OCI-LY7 (cell line): ENCODE data around the gene CRYGN. TPM values are rescaled to one million over a fixed set of nuclear protein-coding genes. Genes with fewer than 3 reads are reported as not detected.

ENCODE experiments used
- BruUV-seq: library from RNA; stranded (reverse); fragments of 400-500 nt; replicated peaks from 2 replicates; lab custom pipeline; 2021; lab: Mats Ljungman, UMichigan
- CTCF ChIA-PET: fragments of 300-600 bp; sonication (Branson Sonifier 250); formaldehyde crosslinking; loops from one replicate; lab custom pipeline; 2022; ENCODE audit warnings: antibody characterized with exemption; ENCODE audit not compliant: unreplicated experiment; lab: Charles Lee
- POLR2A ChIA-PET: fragments of 300-600 bp; sonication (Branson Sonifier 250); formaldehyde crosslinking; loops from one replicate; lab custom pipeline; 2022; ENCODE audit warnings: antibody characterized with exemption; lab: Charles Lee
- DNase-seq: peaks from one replicate; pipeline ENCODE4 v3.0.0-alpha.2; 2015; ENCODE audit warnings: low spot score
- H2AFZ ChIP-seq: fragments of 200-600 bp; sonication (generic), shearing (Covaris generic); 2 replicates; pipeline ENCODE4 v1.6.1; 2014; ENCODE audit warnings: mild to moderate bottlenecking, antibody characterized with exemption, low read length, moderate library complexity
- H3K27ac ChIP-seq: fragments of 200-600 bp; sonication (generic); 2 replicates; pipeline ENCODE4 v1.5.1; 2014; ENCODE audit warnings: mixed run types, low read depth, mild to moderate bottlenecking, moderate library complexity, low read length, inconsistent platforms; ENCODE audit not compliant: poor library complexity, severe bottlenecking
- H3K36me3 ChIP-seq: fragments of 200-600 bp; sonication (generic); 2 replicates; pipeline ENCODE4 v1.6.1; 2014; ENCODE audit warnings: mild to moderate bottlenecking, antibody characterized with exemption, low read length, moderate library complexity, mixed read lengths; ENCODE audit not compliant: insufficient read depth
- H3K4me1 ChIP-seq: fragments of 200-600 bp; sonication (generic); 2 replicates; pipeline ENCODE4 v1.5.1; 2014; ENCODE audit warnings: mild to moderate bottlenecking, low read length; ENCODE audit not compliant: insufficient read depth, poor library complexity, severe bottlenecking
- H3K4me2 ChIP-seq: fragments of 200-600 bp; sonication (generic); 2 replicates; pipeline ENCODE4 v1.6.1; 2014; ENCODE audit warnings: mild to moderate bottlenecking, low read length
- H3K4me3 ChIP-seq: fragments of 200-600 bp; sonication (generic); 2 replicates; pipeline ENCODE4 v1.5.1; 2014; ENCODE audit warnings: mild to moderate bottlenecking, low read depth, low read length; ENCODE audit not compliant: poor library complexity, severe bottlenecking
- H3K79me2 ChIP-seq: fragments of 200-600 bp; sonication (generic); 2 replicates; pipeline ENCODE4 v1.6.1; 2016; ENCODE audit warnings: low read depth, mild to moderate bottlenecking, low read length, moderate library complexity, mixed read lengths; ENCODE audit not compliant: insufficient read depth
- H3K9me2 ChIP-seq: fragments of 200-600 bp; sonication (generic); 2 replicates; pipeline ENCODE4 v1.6.1; 2016; ENCODE audit warnings: mild to moderate bottlenecking, low read length, mixed read lengths; ENCODE audit not compliant: insufficient read depth
- H3K9me3 ChIP-seq: fragments of 200-600 bp; sonication (generic); 2 replicates; pipeline ENCODE4 v1.6.1; 2014; ENCODE audit warnings: mild to moderate bottlenecking, mixed run types, low read length, mixed read lengths
- H4K20me1 ChIP-seq: fragments of 200-600 bp; sonication (generic); 2 replicates; pipeline ENCODE4 v1.6.1; 2014; ENCODE audit warnings: mild to moderate bottlenecking, antibody characterized with exemption, low read length, moderate library complexity, mixed read lengths; ENCODE audit not compliant: insufficient read depth
- CTCF ChIP-seq: fragments of 200-600 bp; sonication (generic); conservative IDR thresholded peaks from 2 replicates; pipeline ENCODE4 v1.5.1; 2014; ENCODE audit warnings: mild to moderate bottlenecking, antibody characterized with exemption, low read length, moderate library complexity, mixed read lengths
- EZH2phosphoT487 ChIP-seq: fragments of 200-600 bp; sonication (generic); IDR thresholded peaks from 2 replicates; pipeline ENCODE4 v1.6.1; 2018; ENCODE audit warnings: low read depth, borderline replicate concordance, mild to moderate bottlenecking, mixed run types, antibody characterized with exemption, low read length, moderate library complexity, mixed read lengths
- intact Hi-C: fragments of 100-400 bp; cut with micrococcal nuclease; formaldehyde crosslinking; loops from one replicate; pipeline ENCODE4 v1.10.0; 2022; ENCODE audit not compliant: unreplicated experiment
- total RNA-seq, 2 experiments: library from RNA; depleted of rRNA in 1 of 2; stranded (reverse); fragments of >200 nt in 1 of 2; shearing (Covaris generic) in 1 of 2; gene quantifications; 2 replicates each; pipeline ENCODE4 v1.2.3, GENCODE V29; 2014 to 2022

The CRYGN gene
- total RNA-seq, 2 experiments from 2014 or later = 0.09 TPM; not detected in 1

- H2AFZ ChIP-seq = no peak overlapping the region
- H3K4me1 ChIP-seq = peaks cover 17% of the 10 kb centered on the region
- no TSS peak for BruUV-seq
- H3K4me3 ChIP-seq = no peak overlapping the region
- no peak overlapping the region for H3K4me2 ChIP-seq
- no peaks in the 10 kb centered on the region for H3K79me2 ChIP-seq
- TF ChIP-seq EZH2phosphoT487 = no peak
- TF ChIP-seq CTCF = no peak
- ChIA-PET POLR2A (interaction anchor here (0.6 kb wide), 1 partner anchor 344 kb away, joined by 3 read pairs; no protein-coding TSS in a partner anchor), CTCF (interaction anchor here (0.6 kb wide), 1 partner anchor 10 kb away, joined by 3 read pairs; no protein-coding TSS in a partner anchor)
- no peak for DNase-seq
- no peaks in the 10 kb centered on the region for H3K9me2 ChIP-seq
- no peaks in the 10 kb centered on the region for H3K9me3 ChIP-seq
- H3K36me3 ChIP-seq = no peaks in the 10 kb centered on the region
- H4K20me1 ChIP-seq = no peaks in the 10 kb centered on the region
- H3K27ac ChIP-seq = no peak overlapping the region
- intact Hi-C loops = no loop called here
Observed at GRCh38 chr7:151383638-151384351, 56.1 kb downstream of the CRYGN start.

- BruUV-seq = no TSS peak
- Histone ChIP-seq H3K4me2 (no peak overlapping the region; the same call in 1 of the 2 replicates), H3K9me3 (no peaks in the 10 kb centered on the region), H3K9me2 (no peaks in the 10 kb centered on the region), H3K27ac (no peak overlapping the region), H3K79me2 (no peaks in the 10 kb centered on the region), H2AFZ (no peak overlapping the region), H3K4me3 (no peak overlapping the region), H3K4me1 (peaks cover 17% of the 10 kb centered on the region), H4K20me1 (no peaks in the 10 kb centered on the region), H3K36me3 (no peaks in the 10 kb centered on the region)
- CTCF ChIA-PET = no interaction called here
- TF ChIP-seq EZH2phosphoT487 (no peak), CTCF (no peak)
- POLR2A ChIA-PET = interaction anchor here (0.6 kb wide), 1 partner anchor 655 kb away, joined by 3 read pairs; no protein-coding TSS in a partner anchor
- intact Hi-C loops = no loop called here
- DNase-seq = no peak
Observed at GRCh38 chr7:151382079-151382885, 57.7 kb downstream of the CRYGN start.
